GM18907 (cell line): ENCODE measurements around the gene POGZ.
A peak's percentile ranks its signal among the peaks of the same experiment; 100 is the strongest.

Experiments
- ATAC-seq: cut with Tn5 transposase; IDR thresholded peaks from one replicate; pipeline ENCODE4 v1.9.1; 2021; ENCODE audit warnings: mild to moderate bottlenecking, moderate library complexity; ENCODE audit not compliant: unreplicated experiment

Gene POGZ, protein sequence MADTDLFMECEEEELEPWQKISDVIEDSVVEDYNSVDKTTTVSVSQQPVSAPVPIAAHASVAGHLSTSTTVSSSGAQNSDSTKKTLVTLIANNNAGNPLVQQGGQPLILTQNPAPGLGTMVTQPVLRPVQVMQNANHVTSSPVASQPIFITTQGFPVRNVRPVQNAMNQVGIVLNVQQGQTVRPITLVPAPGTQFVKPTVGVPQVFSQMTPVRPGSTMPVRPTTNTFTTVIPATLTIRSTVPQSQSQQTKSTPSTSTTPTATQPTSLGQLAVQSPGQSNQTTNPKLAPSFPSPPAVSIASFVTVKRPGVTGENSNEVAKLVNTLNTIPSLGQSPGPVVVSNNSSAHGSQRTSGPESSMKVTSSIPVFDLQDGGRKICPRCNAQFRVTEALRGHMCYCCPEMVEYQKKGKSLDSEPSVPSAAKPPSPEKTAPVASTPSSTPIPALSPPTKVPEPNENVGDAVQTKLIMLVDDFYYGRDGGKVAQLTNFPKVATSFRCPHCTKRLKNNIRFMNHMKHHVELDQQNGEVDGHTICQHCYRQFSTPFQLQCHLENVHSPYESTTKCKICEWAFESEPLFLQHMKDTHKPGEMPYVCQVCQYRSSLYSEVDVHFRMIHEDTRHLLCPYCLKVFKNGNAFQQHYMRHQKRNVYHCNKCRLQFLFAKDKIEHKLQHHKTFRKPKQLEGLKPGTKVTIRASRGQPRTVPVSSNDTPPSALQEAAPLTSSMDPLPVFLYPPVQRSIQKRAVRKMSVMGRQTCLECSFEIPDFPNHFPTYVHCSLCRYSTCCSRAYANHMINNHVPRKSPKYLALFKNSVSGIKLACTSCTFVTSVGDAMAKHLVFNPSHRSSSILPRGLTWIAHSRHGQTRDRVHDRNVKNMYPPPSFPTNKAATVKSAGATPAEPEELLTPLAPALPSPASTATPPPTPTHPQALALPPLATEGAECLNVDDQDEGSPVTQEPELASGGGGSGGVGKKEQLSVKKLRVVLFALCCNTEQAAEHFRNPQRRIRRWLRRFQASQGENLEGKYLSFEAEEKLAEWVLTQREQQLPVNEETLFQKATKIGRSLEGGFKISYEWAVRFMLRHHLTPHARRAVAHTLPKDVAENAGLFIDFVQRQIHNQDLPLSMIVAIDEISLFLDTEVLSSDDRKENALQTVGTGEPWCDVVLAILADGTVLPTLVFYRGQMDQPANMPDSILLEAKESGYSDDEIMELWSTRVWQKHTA (N-terminal part only)

DNA sequence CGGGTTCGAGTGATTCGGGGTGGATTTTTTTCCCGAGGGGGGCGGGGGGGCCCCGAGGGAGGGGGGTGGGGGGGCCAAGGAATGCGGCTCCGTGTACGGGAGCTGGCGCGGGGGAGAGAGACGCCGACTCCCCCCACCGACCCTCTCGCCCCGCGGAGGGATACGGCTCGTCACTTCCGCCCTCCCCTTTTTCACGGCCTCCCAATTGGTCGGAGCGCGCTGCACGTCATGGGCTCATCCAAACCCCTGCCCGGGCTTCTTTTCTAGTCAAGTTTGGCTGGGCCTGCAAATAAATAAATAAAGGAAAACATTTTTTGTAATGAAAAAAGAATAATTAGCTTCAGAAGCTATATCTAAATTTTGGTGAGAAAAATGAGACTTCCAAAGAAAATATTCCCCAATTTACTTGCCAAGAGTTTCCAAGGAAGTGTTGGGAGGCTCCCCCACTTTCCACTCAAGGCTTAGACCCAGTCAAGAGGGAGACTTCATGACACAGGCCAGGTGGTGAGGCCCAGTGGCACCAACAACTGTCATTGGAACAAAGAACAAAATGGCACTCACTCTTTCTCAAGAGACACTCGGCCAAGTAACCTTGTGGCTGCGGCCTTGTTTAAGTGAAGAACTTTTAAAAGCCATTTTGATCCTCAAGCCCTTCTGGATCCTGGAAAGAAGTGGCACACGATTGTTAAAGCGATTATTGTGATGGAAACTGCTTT is at the start of gene POGZ:
Gene POGZ, minus strand, starts transcription at position 164 of the 716 bp plus-strand sequence. CDS start 17,290 bp downstream, outside the sequence.
- peak; percentile 74 for ATAC-seq

DNA sequence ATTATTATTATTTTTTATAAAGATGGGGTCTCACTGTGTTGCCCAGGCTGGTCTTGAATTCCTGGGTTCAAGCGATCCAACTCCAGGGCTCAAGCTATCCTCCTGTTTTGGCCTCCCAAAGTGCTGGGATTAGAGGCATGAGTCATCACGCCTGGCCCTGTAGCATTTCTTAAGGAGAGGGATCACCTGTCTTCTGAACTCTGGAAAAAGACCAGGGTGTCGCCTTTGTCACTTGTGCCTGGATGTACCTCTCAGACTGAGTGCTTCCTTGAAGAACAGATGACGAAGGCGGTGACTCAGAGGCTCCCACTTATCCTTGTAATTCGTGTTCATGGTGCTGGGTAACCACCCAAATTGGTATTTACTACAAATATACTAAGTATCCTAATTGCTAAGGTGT is 49.5 kb upstream of the POGZ start:
- ATAC-seq, result no peak

DNA sequence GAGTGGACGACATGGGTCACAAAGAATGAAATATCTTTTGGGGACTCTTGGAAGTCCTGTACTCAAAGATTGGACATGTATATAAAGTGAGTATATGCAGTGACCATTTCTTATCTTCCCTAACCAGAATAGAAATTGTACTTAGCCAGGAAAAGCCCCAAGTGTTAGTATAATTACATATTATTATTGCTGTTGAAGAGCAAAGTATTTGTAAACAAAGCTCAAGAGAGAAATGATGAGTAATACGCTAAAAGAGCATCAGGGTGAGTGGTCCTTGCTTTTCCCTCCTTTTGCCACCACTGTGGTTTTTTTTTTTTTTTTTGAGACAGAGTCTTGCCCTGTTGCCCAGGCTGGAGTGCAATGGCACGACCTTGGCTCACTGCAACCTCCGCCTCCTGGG is 45.5 kb upstream of the POGZ start:
- ATAC-seq, result no peak

DNA sequence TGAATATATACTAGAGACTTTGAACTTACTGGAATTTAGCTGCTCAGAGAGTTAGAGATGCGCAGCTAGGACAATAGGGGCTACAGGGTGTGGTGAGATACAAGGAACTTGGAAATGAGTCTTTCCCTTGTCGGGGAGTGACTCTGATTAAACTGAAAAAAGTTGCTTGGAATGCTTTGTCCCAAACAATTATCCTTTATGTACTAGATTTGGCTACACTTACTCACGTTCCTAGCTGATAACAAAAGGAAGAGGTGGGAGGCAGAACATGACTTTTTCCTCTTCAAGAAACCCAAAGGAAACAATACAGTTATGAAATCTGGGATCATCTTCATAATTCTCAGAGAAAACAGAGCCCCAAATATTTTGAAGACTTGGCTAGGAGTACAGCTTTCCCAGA is 45.0 kb upstream of the POGZ start:
- no peak for ATAC-seq

DNA sequence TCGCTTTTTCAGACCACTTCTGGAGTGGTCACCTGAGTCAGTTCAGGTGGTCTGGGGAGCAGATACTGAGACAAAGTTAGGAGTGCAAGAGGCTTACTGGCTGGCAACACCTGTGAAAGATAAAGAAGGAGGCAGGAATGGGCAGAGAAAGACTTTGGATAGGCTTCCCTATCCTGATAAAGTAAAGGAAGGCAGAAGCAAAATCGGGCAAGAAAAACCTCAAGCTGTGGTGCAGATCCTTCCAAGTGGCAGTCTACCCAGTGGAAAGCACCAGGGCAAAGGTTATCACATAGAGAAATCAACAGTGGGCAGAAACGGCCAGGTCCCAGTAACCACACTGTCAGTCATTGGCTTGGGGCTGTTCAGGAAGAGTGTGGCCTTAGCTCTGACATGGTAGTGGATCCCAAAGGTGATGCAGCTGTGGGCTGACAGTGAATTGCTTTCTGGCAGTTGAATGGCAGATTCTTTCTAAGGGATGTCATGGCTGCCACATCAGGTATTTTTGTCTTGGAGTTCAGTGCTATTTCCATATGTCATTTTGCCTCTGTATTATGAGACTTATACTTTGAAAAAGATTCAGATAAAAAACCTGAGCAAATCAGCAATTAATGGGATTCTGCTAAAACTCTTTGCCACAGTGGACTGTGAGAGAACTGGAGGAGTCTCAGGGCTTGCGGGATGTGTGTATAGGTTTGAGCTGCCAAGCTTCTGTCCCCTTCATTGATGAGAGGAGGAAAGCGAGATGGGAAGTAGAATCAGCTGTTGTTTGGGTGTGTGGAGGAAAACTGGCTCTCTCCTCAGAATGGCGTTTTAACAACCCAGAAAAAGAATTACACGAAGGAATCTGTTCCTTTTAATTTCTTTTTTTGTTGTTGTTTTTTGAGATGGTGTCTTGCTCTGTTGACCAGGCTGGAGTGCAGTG is 43.8 kb upstream of the POGZ start:
- ATAC-seq, result no peak

DNA sequence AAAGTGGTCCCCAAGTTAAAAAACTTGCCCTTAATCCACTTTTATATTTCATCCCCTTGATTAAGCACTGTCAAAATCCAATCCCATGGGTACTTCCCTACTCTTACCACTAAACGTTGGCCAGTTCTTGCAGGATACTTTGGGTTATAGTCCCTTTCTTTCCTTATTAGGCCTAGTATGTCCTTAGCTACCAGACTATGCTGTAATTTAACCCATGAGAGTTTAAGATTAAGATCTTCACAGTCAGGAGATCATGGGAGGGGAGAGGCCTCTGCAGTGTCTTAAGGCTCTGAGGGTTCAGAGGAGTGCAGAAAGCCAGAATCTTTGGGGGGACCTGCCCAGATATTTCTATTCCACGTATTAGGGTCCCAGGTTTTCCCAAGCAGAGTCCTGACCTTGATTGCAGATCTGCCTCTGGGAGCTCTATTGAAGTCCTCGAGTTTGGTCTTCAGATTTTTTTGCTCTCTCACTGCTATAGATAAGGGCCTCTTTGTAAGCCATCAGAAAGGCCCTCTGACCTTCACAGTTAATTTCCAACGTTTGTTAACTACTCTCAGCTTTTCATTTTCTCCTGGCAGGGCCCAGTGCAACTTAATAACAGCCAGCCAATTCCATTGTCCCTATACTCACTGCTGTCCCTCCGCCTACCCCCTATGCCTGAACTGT is 42.9 kb upstream of the POGZ start:
- no peak for ATAC-seq

DNA sequence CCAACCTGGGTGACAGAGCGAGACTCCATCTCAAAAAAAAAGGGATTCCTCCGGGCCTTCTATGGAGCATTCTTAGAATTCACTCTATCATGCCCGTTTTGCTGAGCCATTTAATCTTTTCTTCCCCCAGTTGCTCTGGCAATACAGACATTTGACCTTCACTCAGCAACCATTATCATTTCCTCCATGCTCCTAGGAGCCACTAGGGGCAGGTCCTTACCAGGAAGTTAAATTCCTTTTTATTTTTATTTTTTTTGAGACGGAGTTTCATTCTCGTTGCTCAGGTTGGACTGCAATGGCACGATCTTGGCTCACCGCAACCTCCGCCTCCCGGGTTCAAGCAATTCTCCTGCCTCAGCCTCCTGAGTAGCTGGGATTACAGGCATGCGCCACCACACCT is 42.2 kb upstream of the POGZ start:
- ATAC-seq, result no peak

DNA sequence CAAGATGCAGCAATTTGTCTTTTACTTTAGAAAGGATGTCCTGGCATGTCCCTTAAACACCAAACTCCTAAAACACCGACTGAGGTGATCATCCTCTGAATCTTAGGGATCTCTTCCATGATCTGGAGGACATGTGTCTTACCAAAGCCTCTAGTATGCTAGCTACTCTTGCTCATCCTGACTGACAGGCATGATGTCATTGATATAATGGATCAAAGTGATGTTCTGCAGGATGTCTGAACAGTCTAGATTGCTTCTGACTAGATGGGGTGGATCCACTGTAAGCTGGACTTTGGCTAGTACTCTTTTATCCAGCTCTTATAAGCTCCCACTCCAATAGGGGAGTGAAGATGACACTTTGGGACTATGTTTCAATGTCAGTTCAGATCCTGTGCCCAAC is 40.6 kb upstream of the POGZ start:
- no peak for ATAC-seq

DNA sequence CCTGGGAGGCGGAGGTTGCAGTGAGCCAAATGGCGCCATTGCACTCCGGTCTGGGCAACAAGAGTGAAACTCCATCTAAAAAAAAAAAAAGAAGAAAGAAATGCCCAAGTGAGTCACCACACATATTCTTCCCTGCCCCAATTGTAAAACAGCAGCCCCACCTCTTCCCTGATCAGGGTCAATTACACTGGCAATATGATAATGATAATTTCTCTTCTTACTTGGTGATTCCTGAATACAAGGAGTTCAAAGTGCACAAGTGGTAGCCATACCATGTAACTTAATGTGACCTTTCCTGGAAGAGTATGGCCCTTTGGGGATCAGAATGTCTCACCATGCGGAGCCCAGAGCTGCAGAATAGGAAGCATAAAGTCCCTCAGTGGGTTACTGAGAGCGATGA is 40.1 kb upstream of the POGZ start:
- no peak for ATAC-seq

DNA sequence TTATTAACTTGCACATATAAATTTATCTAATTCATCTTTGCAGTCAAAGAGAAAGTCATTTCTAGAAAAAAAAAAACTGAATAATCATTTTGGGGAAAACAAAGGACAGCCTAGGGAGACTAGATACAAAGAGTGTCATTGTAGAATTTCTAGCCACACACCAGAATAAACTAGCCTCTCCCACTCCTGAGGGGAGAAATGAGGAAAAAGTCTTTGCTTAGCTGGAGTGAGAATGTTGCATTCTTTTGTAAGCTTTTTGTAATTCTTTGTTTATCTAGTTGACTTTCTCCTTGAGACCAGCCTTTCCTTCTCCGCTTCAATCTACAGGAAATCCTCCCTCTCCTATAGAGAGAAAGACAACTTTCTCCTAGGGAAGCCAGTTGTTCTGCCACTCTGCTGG is 36.0 kb upstream of the POGZ start:
- ATAC-seq, result no peak

DNA sequence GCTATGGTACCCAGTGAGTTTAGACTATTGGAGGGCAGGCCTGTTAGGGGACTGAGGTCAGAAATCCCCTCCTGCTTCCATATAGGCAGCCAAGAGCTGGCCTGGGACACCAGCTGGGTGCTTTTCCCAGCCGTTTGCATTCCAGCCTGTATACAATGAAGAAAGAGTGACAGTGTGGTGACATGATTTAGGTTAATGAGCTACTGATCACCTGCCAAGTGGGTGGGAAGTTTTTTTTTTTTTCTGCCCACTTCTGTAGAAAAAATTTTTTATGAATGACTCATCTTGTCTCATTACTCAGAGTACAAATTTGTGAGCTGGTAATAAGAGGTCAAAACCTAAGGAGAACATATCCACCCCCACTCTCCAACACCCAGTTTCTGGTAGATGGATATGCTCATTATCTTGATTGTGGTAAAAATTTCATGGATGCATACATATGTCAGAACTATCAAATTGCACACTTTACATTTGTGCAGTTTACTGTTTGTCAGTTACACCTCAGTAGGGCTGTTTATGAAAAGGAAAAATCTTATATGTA is 35.5 kb upstream of the POGZ start:
- peak; percentile 57 for ATAC-seq

DNA sequence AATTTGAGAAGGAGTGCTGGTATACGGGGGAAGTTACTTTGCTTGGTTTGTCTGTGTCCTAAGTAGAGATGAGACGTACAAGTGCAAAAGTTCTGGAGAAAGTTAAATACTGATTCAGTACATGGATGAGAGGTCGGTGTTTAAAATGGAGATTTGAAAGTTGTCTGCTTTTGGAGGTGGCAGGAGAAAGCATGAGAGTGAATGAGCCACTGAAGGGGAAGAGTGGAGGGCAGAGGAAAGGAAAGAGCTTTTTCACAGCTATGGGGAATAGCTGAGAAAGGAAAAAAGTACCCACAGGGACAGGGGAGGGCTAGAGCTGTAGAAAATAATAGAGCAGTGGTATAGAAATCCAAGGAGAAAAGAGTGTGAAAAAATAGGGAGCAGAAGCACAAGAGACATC is 33.7 kb upstream of the POGZ start:
- ATAC-seq, result no peak

DNA sequence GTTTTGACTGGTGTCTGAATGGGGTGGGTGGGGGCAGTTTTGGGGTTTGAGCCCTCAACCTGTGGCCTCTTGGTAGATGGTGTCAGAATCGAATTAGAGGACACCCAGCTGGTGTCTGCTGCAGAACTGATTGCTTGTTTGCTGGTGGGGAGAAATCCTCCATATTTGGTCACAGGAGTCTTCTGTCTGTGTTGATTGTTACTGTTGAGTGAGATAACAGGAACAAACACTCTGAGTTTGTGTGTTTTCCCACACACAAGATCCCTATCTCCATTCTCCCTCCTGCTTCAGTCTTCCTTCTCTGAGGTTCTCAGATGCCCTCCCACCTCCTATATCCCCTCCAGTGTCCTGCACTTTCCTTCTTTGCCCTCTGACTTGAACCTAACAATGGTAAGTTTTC is 32.8 kb upstream of the POGZ start:
- no peak for ATAC-seq

DNA sequence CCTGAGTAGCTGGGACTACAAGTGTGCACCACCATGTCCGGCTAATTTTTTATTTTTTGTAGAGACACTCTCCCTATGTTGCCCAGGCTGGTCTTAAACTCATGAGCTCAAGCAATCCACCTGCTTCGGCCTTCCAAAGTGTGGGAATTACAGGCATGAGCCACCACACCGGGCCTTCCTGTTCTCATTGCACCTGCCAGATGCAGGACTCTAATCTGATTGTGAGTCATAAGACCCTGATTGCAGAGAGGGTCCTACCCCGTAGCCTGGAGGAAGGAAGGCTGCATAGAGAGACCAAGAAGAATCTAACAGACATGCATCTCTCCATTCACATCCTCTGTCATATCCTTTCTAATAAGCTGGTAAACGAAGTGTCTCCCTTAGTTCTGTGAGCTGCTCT is 32.3 kb upstream of the POGZ start:
- ATAC-seq, result no peak

DNA sequence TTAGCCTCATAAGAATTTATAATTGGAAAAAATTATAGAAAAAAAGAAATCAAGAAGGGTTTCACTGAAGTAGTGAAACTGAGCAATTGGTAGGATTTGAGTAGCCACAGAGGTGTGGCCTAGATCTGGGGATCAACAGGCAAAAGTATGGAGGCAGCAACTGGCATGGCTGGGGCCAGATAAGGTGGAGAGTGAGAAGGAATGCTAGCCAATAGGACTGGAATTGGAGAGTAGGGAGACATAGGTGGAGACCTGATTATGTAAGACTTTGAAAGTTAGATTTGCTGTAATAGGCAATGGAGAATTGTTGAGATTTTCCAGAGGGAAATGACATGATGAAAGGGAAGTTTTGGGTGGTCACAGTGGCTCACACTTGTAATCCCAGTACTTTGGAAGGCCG is 27.3 kb upstream of the POGZ start:
- no peak for ATAC-seq

DNA sequence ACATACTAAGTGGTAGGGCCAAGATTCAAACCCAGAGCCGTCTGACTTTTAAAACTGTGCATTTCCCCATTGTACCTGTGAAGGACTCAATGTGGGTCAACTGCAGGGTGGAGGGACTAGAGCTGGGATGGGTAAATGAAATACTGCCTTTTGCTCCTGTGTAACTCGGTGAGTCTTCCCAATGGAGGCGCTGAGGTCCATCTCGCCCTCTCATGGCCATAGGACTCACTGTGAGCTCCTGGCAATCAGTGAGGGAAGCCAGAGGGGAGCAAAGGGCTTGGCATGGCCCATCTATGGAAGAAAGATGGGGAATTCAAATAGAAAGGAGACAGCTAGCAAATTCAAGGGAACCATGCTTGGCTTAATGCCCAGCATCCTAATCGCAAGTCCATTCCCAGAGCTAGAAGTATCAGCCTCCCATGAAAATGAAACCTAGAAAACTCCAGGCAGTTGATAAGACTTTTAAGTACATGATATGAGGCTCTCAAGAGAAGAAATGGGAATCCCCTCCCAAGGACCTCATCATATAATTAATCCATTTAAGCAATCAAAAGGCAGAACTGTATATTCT is 26.5 kb upstream of the POGZ start:
- ATAC-seq, result no peak

DNA sequence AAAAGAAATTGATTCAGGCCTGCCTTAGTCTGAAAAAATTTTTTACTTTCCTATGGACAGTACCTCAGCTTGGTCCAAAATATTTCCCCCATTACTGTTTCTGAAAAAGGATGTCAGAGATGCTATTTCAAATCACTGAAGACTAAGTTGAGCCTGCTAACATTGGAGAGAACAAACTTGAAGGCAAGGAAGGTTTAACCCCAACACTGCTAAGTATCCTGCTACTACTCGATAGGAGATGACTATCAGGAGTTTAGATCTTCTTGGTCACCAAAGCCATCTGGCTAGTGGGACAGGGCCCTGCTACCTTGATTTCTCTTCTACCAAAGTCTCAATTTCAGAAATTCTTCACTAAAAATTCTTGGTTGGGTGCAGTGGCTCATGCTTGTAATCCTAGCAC is 22.7 kb upstream of the POGZ start:
- no peak for ATAC-seq

DNA sequence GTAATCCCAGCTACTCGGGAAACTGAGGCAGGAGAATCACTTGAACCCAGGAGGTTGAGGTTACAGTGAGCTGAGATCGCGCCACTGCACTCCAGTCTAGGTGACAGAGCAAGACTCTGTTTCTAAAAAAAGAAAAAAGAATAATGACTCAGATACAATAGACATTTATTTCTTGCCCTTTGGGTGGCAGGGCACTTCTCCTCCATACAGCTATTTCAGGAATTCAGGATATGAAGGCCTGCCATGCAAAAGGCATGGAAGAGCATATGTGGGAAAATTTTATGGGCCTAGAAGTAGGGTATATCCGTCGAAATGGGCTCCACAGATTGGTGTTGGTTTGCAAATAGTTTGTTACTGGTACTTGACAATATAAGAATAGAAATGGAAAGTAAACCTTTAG is 20.2 kb upstream of the POGZ start:
- no peak for ATAC-seq

DNA sequence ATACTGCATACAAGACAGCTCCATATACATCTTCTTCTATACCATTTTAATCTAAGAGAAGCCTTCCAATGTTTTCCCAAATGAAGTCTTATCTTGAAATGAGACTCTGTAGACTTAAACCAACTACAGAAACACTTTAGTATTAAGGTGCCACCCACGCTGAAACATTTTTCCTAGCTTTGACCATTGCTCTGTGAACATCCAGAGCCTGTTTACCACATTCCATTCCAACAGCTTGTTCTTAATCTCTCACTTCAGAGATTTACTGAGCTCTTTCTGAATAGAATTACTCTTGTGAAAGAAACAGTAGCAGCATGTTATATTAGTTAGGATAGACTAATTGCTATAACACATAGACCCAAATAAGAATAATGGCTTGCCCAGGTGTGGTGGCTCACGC is 19.6 kb upstream of the POGZ start:
- ATAC-seq, result no peak
